H1 (cell line): ENCODE data around the gene TAPT1. TPM values are rescaled to one million over a fixed set of nuclear protein-coding genes. Genes with fewer than 3 reads are reported as not detected.
"Not testable (repeated sequence)": the region's sequence is repeated elsewhere in the genome, so short reads cannot be mapped to it uniquely, and the experiment has no call there.

Experiments
- CTCF ChIA-PET: fragments of 300-600 bp; sonication (Branson Sonifier 250); formaldehyde crosslinking; loops from one replicate; lab custom pipeline; 2021; ENCODE audit not compliant: partially characterized antibody; lab: Charles Lee
- POLR2A ChIA-PET: fragments of 300-600 bp; sonication (Branson Sonifier 250); formaldehyde crosslinking; loops from one replicate; lab custom pipeline; 2021; ENCODE audit warnings: inconsistent platforms; ENCODE audit not compliant: partially characterized antibody; lab: Charles Lee
- DNase-seq, 2 experiments: peaks; one replicate each; pipeline versions ENCODE4 v3.0.0 to v3.0.0-alpha.2; 2010 to 2022; ENCODE audit warnings: low spot score in 2 of 2, low read depth in 1 of 2, mixed read lengths in 1 of 2
- FAIRE-seq: peaks from 2 replicates; lab custom pipeline; 2011; peaks lifted over from hg19 to GRCh38; lab: Jason Lieb, UNC
- H2AFZ ChIP-seq: 2 replicates; pipeline ENCODE4 v1.8.1; 2012; ENCODE audit warnings: low read length, inconsistent platforms
- H2AK5ac ChIP-seq: 2 replicates; pipeline ENCODE4 v1.6.1; 2013; ENCODE audit warnings: low read depth, low read length
- H2BK120ac ChIP-seq: replicated peaks from 2 replicates; pipeline ENCODE3; 2013; ENCODE audit warnings: low read depth, low read length, inconsistent platforms
- H2BK12ac ChIP-seq: 2 replicates; pipeline ENCODE4 v1.6.1; 2013; ENCODE audit warnings: low read depth, low read length
- H2BK15ac ChIP-seq: 2 replicates; pipeline ENCODE4 v1.6.1; 2013; ENCODE audit warnings: low read length
- H2BK20ac ChIP-seq: 2 replicates; pipeline ENCODE4 v1.6.1; 2013; ENCODE audit warnings: low read length
- H2BK5ac ChIP-seq: 2 replicates; pipeline ENCODE4 v1.6.1; 2013; ENCODE audit warnings: low read depth, low read length
- H3K14ac ChIP-seq: 2 replicates; pipeline ENCODE4 v1.6.1; 2013; ENCODE audit warnings: inconsistent platforms; ENCODE audit not compliant: insufficient read length
- H3K18ac ChIP-seq: 2 replicates; pipeline ENCODE4 v1.6.1; 2013; ENCODE audit warnings: low read length; ENCODE audit errors: extremely low read depth
- H3K23ac ChIP-seq: 2 replicates; pipeline ENCODE4 v1.6.1; 2013; ENCODE audit warnings: inconsistent platforms; ENCODE audit not compliant: insufficient read length
- H3K23me2 ChIP-seq: 2 replicates; pipeline ENCODE4 v1.6.1; 2013; ENCODE audit warnings: low read depth, low read length
- H3K27ac ChIP-seq: 2 replicates; pipeline ENCODE4 v1.6.1; 2011; ENCODE audit warnings: low read depth, low read length, inconsistent platforms
- H3K27me3 ChIP-seq, 4 experiments: replicated peaks in 1 of 4; 1 replicate in 1 of 4; 2 replicates in 3 of 4; pipeline versions ENCODE4 v1.6.1 to v1.8.1; 2011 to 2013; ENCODE audit warnings: low read length in 3 of 4, mild to moderate bottlenecking in 3 of 4, inconsistent platforms in 2 of 4, mixed read lengths in 2 of 4, moderate library complexity in 1 of 4; ENCODE audit not compliant: control insufficient read depth in 3 of 4, insufficient read depth in 3 of 4; ENCODE audit errors: extremely low read depth in 1 of 4
- H3K36me3 ChIP-seq, 4 experiments: 2 replicates each; pipeline versions ENCODE4 v1.6.1 to v1.8.1; 2011 to 2013; ENCODE audit warnings: mild to moderate bottlenecking in 4 of 4, low read length in 3 of 4, moderate library complexity in 2 of 4, control low read depth in 1 of 4, inconsistent platforms in 1 of 4; ENCODE audit not compliant: insufficient read depth in 4 of 4, control insufficient read depth in 2 of 4
- H3K4ac ChIP-seq: replicated peaks from 2 replicates; pipeline ENCODE3; 2013; ENCODE audit warnings: low read length, low read depth, mixed read lengths, inconsistent platforms; ENCODE audit not compliant: insufficient read length
- H3K4me1 ChIP-seq, 4 experiments: replicated peaks in 1 of 4; 1 replicate in 1 of 4; 2 replicates in 3 of 4; pipeline versions ENCODE4 v1.6.1 to v1.8.1; 2011 to 2013; ENCODE audit warnings: low read length in 3 of 4, inconsistent platforms in 2 of 4, mixed read lengths in 1 of 4; ENCODE audit not compliant: insufficient read depth in 4 of 4, control insufficient read depth in 3 of 4
- H3K4me2 ChIP-seq, 2 experiments: 2 replicates each; pipeline versions ENCODE4 v1.6.1 to v1.8.1; 2011 to 2013; ENCODE audit warnings: low read depth in 2 of 2, low read length in 2 of 2, control low read depth in 1 of 2, inconsistent platforms in 1 of 2, mild to moderate bottlenecking in 1 of 2; ENCODE audit not compliant: insufficient read depth in 1 of 2
- H3K4me3 ChIP-seq, 4 experiments: fragments of 200-600, 300-600 bp in 1 of 4; sonication (generic), shearing (Covaris generic), sonication (Bioruptor Twin) in 1 of 4; 2 replicates each; pipeline versions ENCODE4 v1.5.1 to v1.8.1; 2011 to 2016; ENCODE audit warnings: low read length in 4 of 4, low read depth in 3 of 4, control low read depth in 2 of 4, inconsistent platforms in 2 of 4, mild to moderate bottlenecking in 2 of 4, mixed read lengths in 1 of 4, moderate library complexity in 1 of 4; ENCODE audit not compliant: insufficient read depth in 2 of 4; ENCODE audit errors: extremely low read depth in 1 of 4
- H3K56ac ChIP-seq: replicated peaks from 2 replicates; pipeline ENCODE3; 2013; ENCODE audit warnings: low read depth, mild to moderate bottlenecking, mixed read lengths, low read length, inconsistent platforms; ENCODE audit not compliant: insufficient read length
- H3K79me1 ChIP-seq: 2 replicates; pipeline ENCODE4 v1.6.1; 2013; ENCODE audit warnings: low read depth, low read length, control low read depth
- H3K79me2 ChIP-seq, 2 experiments: 2 replicates each; pipeline versions ENCODE4 v1.6.1 to v1.8.1; 2012 to 2013; ENCODE audit warnings: low read length in 2 of 2, mild to moderate bottlenecking in 2 of 2, inconsistent platforms in 1 of 2; ENCODE audit not compliant: insufficient read depth in 2 of 2, control insufficient read depth in 1 of 2
- H3K9ac ChIP-seq, 4 experiments: replicated peaks in 1 of 4; 1 replicate in 1 of 4; 2 replicates in 3 of 4; pipeline versions ENCODE4 v1.6.1 to v1.8.1; 2011 to 2013; ENCODE audit warnings: low read depth in 3 of 4, low read length in 3 of 4, control low read depth in 2 of 4, mild to moderate bottlenecking in 2 of 4, moderate library complexity in 2 of 4, inconsistent platforms in 1 of 4; ENCODE audit errors: extremely low read depth in 1 of 4
- H3K9me3 ChIP-seq, 2 experiments: 2 replicates each; pipeline versions ENCODE4 v1.6.1 to v1.8.1; 2012 to 2013; ENCODE audit warnings: mild to moderate bottlenecking in 2 of 2, moderate library complexity in 2 of 2, control low read depth in 1 of 2, inconsistent platforms in 1 of 2, low read depth in 1 of 2, low read length in 1 of 2, mixed read lengths in 1 of 2; ENCODE audit not compliant: insufficient read depth in 2 of 2
- H4K20me1 ChIP-seq, 2 experiments: replicated peaks in 1 of 2; 2 replicates each; pipeline versions ENCODE3 to v1.8.1; 2011 to 2013; ENCODE audit warnings: inconsistent platforms in 2 of 2, low read length in 2 of 2, mild to moderate bottlenecking in 1 of 2; ENCODE audit not compliant: insufficient read depth in 2 of 2, control insufficient read depth in 1 of 2
- H4K5ac ChIP-seq: 2 replicates; pipeline ENCODE4 v1.6.1; 2013; ENCODE audit warnings: low read length, low read depth, mixed read lengths, inconsistent platforms; ENCODE audit not compliant: insufficient read length
- H4K8ac ChIP-seq: 2 replicates; pipeline ENCODE4 v1.8.0; 2013; ENCODE audit warnings: mild to moderate bottlenecking, moderate library complexity, low read length, inconsistent platforms; ENCODE audit not compliant: insufficient read depth; ENCODE audit errors: extremely low read depth
- H4K91ac ChIP-seq: replicated peaks from 2 replicates; pipeline ENCODE3; 2013; ENCODE audit warnings: low read length, mixed read lengths, inconsistent platforms; ENCODE audit not compliant: insufficient read length
- WGBS, 2 experiments: shearing (Covaris generic) in 1 of 2; methylation state at CpG; one replicate each; pipeline versions ENCODE4 v1.1.6 to v1.1.7; 2013 to 2015; ENCODE audit warnings: low lambda C conversion rate in 2 of 2, mixed read lengths in 2 of 2, inconsistent platforms in 1 of 2, low coverage in 1 of 2, missing lambda C conversion rate in 1 of 2; ENCODE audit not compliant: insufficient replicate concordance in 2 of 2, insufficient coverage in 1 of 2, insufficient read length in 1 of 2; ENCODE audit errors: extremely low coverage in 1 of 2, missing lambda C conversion rate in 1 of 2; 5-methylcytosine and 5-hydroxymethylcytosine counted together
- polyA plus RNA-seq, 7 experiments: library from polyadenylated mRNA; depleted of rRNA in 3 of 7; stranded (reverse) in 5 of 7; unstranded in 2 of 7; fragments of >200 nt in 5 of 7; fragments of 200-250 nt in 2 of 7; gene quantifications; 1 replicate in 5 of 7; 2 replicates in 1 of 7; 4 replicates in 1 of 7; pipeline versions ENCODE4 v1.2.1 to v1.2.3, GENCODE V29; 2011 to 2013; ENCODE audit warnings: missing spikeins in 2 of 7, mixed read lengths in 2 of 7
- total RNA-seq: library from RNA; stranded (reverse); fragmentation: NEBNext Ultra II Directional; extraction: Animal tissue kit (Norgen Biotek cat#: 25700); gene quantifications from 2 replicates; pipeline ENCODE4 v1.2.1, GENCODE V29; 2021

TAPT1 gene
- total and polyA plus RNA-seq, 2 of the 8 experiments (the other 6 are each of a cell fraction or from before 2014, with no cell fraction given): 4.2 to 15.3 TPM

GRCh38 chr4:16194798-16195197 lies 31.5 kb downstream of the TAPT1 start:
- H2BK12ac ChIP-seq, H3K9me3 ChIP-seq, H3K4ac ChIP-seq, H2BK5ac ChIP-seq, FAIRE-seq, H3K79me2 ChIP-seq, H3K4me3 ChIP-seq, H4K20me1 ChIP-seq, H4K8ac ChIP-seq, H3K27ac ChIP-seq, H3K27me3 ChIP-seq, H3K9ac ChIP-seq, H4K5ac ChIP-seq, H3K18ac ChIP-seq, H3K14ac ChIP-seq, H4K91ac ChIP-seq, H2AFZ ChIP-seq, H2BK20ac ChIP-seq, H2BK120ac ChIP-seq, H2AK5ac ChIP-seq, H3K4me2 ChIP-seq, H3K4me1 ChIP-seq, H2BK15ac ChIP-seq, H3K36me3 ChIP-seq, H3K23ac ChIP-seq, POLR2A ChIA-PET, H3K23me2 ChIP-seq, DNase-seq, H3K56ac ChIP-seq, H3K79me1 ChIP-seq: not testable (repeated sequence)
- CTCF ChIA-PET: interaction anchor here (2.7 to 6.0 kb wide), 3 partner anchors 11 to 176 kb away, joined by 10 to 57 read pairs (median 13); no protein-coding TSS in a partner anchor
- 80% methylated on average over 4 of the region's 4 CpGs; no CpG with 5 or more reads in 1 of the 2 experiments for WGBS, 2 experiments
